ENCODE results near the gene SLC35F1.

SLC35F1 gene

GRCh38 chr6:117909638-117910037 lies 2.6 kb downstream of the SLC35F1 start:
- no peaks in the 10 kb centered on the region for H3K9me3 ChIP-seq (ENCODE audit: insufficient read depth, low read depth, low read length)
- no peaks in the 10 kb centered on the region for H3K36me3 ChIP-seq (ENCODE audit: insufficient read depth, low read length)
- H3K4me3 ChIP-seq (ENCODE audit: low read length): no peak overlapping the region
- peaks cover 11% of the 10 kb centered on the region for H3K4me1 ChIP-seq (ENCODE audit: insufficient read depth, low read length)
- no peak overlapping the region for H3K27ac ChIP-seq (ENCODE audit: low read depth, low read length)
- no peak overlapping the region for H3K9ac ChIP-seq (ENCODE audit: low read depth, low read length)
- peaks cover 48% of the 10 kb centered on the region for H3K27me3 ChIP-seq (ENCODE audit: insufficient read depth, low read length)
- WGBS: 94% methylated on average over 4 of the region's 5 CpGs

- Histone ChIP-seq H3K4me1 (ENCODE audit: insufficient read depth, low read length) (peaks cover 11% of the 10 kb centered on the region), H3K9ac (ENCODE audit: low read depth, low read length) (no peak overlapping the region), H3K4me3 (ENCODE audit: low read length) (no peak overlapping the region), H3K36me3 (ENCODE audit: insufficient read depth, low read length) (no peaks in the 10 kb centered on the region), H3K27ac (ENCODE audit: low read depth, low read length) (no peak overlapping the region), H3K9me3 (ENCODE audit: insufficient read depth, low read depth, low read length) (no peaks in the 10 kb centered on the region), H3K27me3 (ENCODE audit: insufficient read depth, low read length) (peaks cover 39% of the 10 kb centered on the region)
- 91% methylated on average over 3 of the region's 4 CpGs for WGBS
Measured at GRCh38 chr6:117910549-117910948, 3.5 kb downstream of the SLC35F1 start.

GRCh38 chr6:117911150-117911549 lies 4.1 kb downstream of the SLC35F1 start:
- WGBS: 89% methylated on average over 1 of the region's 1 CpG
- Histone ChIP-seq H3K36me3 (ENCODE audit: insufficient read depth, low read length) (no peaks in the 10 kb centered on the region), H3K27ac (ENCODE audit: low read depth, low read length) (no peak overlapping the region), H3K4me3 (ENCODE audit: low read length) (no peak overlapping the region), H3K27me3 (ENCODE audit: insufficient read depth, low read length) (peaks cover 33% of the 10 kb centered on the region), H3K9ac (ENCODE audit: low read depth, low read length) (no peak overlapping the region), H3K4me1 (ENCODE audit: insufficient read depth, low read length) (peaks cover 10% of the 10 kb centered on the region), H3K9me3 (ENCODE audit: insufficient read depth, low read depth, low read length) (no peaks in the 10 kb centered on the region)

- Histone ChIP-seq H3K4me3 (ENCODE audit: low read length) (no peak overlapping the region), H3K27me3 (ENCODE audit: insufficient read depth, low read length) (peaks cover 34% of the 10 kb centered on the region), H3K27ac (ENCODE audit: low read depth, low read length) (no peak overlapping the region), H3K9me3 (ENCODE audit: insufficient read depth, low read depth, low read length) (no peaks in the 10 kb centered on the region), H3K4me1 (ENCODE audit: insufficient read depth, low read length) (peaks cover 5% of the 10 kb centered on the region), H3K9ac (ENCODE audit: low read depth, low read length) (no peak overlapping the region), H3K36me3 (ENCODE audit: insufficient read depth, low read length) (no peaks in the 10 kb centered on the region)
- 92% methylated on average over 1 of the region's 1 CpG for WGBS
Measured at GRCh38 chr6:117911660-117912059, 4.6 kb downstream of the SLC35F1 start.

- Histone ChIP-seq H3K9me3 (ENCODE audit: insufficient read depth, low read depth, low read length) (no peaks in the 10 kb centered on the region), H3K4me3 (ENCODE audit: low read length) (no peak overlapping the region), H3K9ac (ENCODE audit: low read depth, low read length) (no peak overlapping the region), H3K27me3 (ENCODE audit: insufficient read depth, low read length) (peaks cover 37% of the 10 kb centered on the region), H3K27ac (ENCODE audit: low read depth, low read length) (no peak overlapping the region), H3K36me3 (ENCODE audit: insufficient read depth, low read length) (no peaks in the 10 kb centered on the region), H3K4me1 (ENCODE audit: insufficient read depth, low read length) (peaks cover 12% of the 10 kb centered on the region; the same call in 1 of the 2 replicates)
- 79% methylated on average over 4 of the region's 4 CpGs for WGBS
Measured at GRCh38 chr6:117915846-117916245, 8.8 kb downstream of the SLC35F1 start.

- H3K4me1 ChIP-seq (ENCODE audit: insufficient read depth, low read length): peaks cover 15% of the 10 kb centered on the region; the same call in 1 of the 2 replicates
- H3K36me3 ChIP-seq (ENCODE audit: insufficient read depth, low read length): no peaks in the 10 kb centered on the region
- H3K9ac ChIP-seq (ENCODE audit: low read depth, low read length): no peak overlapping the region
- no peak overlapping the region for H3K27ac ChIP-seq (ENCODE audit: low read depth, low read length)
- no peak overlapping the region for H3K4me3 ChIP-seq (ENCODE audit: low read length)
- no peaks in the 10 kb centered on the region for H3K9me3 ChIP-seq (ENCODE audit: insufficient read depth, low read depth, low read length)
- H3K27me3 ChIP-seq (ENCODE audit: insufficient read depth, low read length): peaks cover 43% of the 10 kb centered on the region
- WGBS: 96% methylated on average over 1 of the region's 1 CpG
Measured at GRCh38 chr6:117916483-117916882, 9.4 kb downstream of the SLC35F1 start.

GRCh38 chr6:117917176-117917575 lies 10.1 kb downstream of the SLC35F1 start:
- H3K4me1 ChIP-seq (ENCODE audit: insufficient read depth, low read length): peaks cover 15% of the 10 kb centered on the region; the same call in 1 of the 2 replicates
- no peaks in the 10 kb centered on the region for H3K9me3 ChIP-seq (ENCODE audit: insufficient read depth, low read depth, low read length)
- no peak overlapping the region for H3K27ac ChIP-seq (ENCODE audit: low read depth, low read length)
- 92% methylated on average over 2 of the region's 2 CpGs for WGBS
- H3K27me3 ChIP-seq (ENCODE audit: insufficient read depth, low read length): peaks cover 50% of the 10 kb centered on the region
- H3K9ac ChIP-seq (ENCODE audit: low read depth, low read length): no peak overlapping the region
- H3K36me3 ChIP-seq (ENCODE audit: insufficient read depth, low read length): no peaks in the 10 kb centered on the region
- no peak overlapping the region for H3K4me3 ChIP-seq (ENCODE audit: low read length)

GRCh38 chr6:117918454-117918853 lies 11.4 kb downstream of the SLC35F1 start:
- Histone ChIP-seq H3K9me3 (ENCODE audit: insufficient read depth, low read depth, low read length) (no peaks in the 10 kb centered on the region), H3K9ac (ENCODE audit: low read depth, low read length) (no peak overlapping the region), H3K4me3 (ENCODE audit: low read length) (no peak overlapping the region), H3K4me1 (ENCODE audit: insufficient read depth, low read length) (peaks cover 15% of the 10 kb centered on the region; the same call in 1 of the 2 replicates), H3K36me3 (ENCODE audit: insufficient read depth, low read length) (no peaks in the 10 kb centered on the region), H3K27me3 (ENCODE audit: insufficient read depth, low read length) (peaks cover 55% of the 10 kb centered on the region), H3K27ac (ENCODE audit: low read depth, low read length) (no peak overlapping the region)
- WGBS: 77% methylated on average over 5 of the region's 5 CpGs

- no peak overlapping the region for H3K4me3 ChIP-seq (ENCODE audit: low read length)
- H3K9me3 ChIP-seq (ENCODE audit: insufficient read depth, low read depth, low read length): no peaks in the 10 kb centered on the region
- peaks cover 15% of the 10 kb centered on the region; the same call in 1 of the 2 replicates for H3K4me1 ChIP-seq (ENCODE audit: insufficient read depth, low read length)
- H3K27me3 ChIP-seq (ENCODE audit: insufficient read depth, low read length): peaks cover 55% of the 10 kb centered on the region
- WGBS: 24% methylated on average over 7 of the region's 7 CpGs
- H3K36me3 ChIP-seq (ENCODE audit: insufficient read depth, low read length): no peaks in the 10 kb centered on the region
- no peak overlapping the region for H3K9ac ChIP-seq (ENCODE audit: low read depth, low read length)
- no peak overlapping the region; the same call in 1 of the 2 replicates for H3K27ac ChIP-seq (ENCODE audit: low read depth, low read length)
Measured at GRCh38 chr6:117919275-117919674, 12.2 kb downstream of the SLC35F1 start.

GRCh38 chr6:117919775-117920729 lies 13.0 kb downstream of the SLC35F1 start:
- 1% methylated on average over 39 of the region's 39 CpGs for WGBS
- Histone ChIP-seq H3K36me3 (ENCODE audit: insufficient read depth, low read length) (no peaks in the 10 kb centered on the region), H3K4me1 (ENCODE audit: insufficient read depth, low read length) (peaks cover 15% of the 10 kb centered on the region; the same call in 1 of the 2 replicates), H3K27me3 (ENCODE audit: insufficient read depth, low read length) (peaks cover 55% of the 10 kb centered on the region), H3K27ac (ENCODE audit: low read depth, low read length) (peak overlapping the region; percentile 85), H3K9ac (ENCODE audit: low read depth, low read length) (peak overlapping the region; percentile 69), H3K9me3 (ENCODE audit: insufficient read depth, low read depth, low read length) (no peaks in the 10 kb centered on the region), H3K4me3 (ENCODE audit: low read length) (peak overlapping the region; percentile 58)

GRCh38 chr6:117924690-117925089 lies 17.6 kb downstream of the SLC35F1 start:
- H3K4me3 ChIP-seq (ENCODE audit: low read length): no peak overlapping the region
- no peak overlapping the region for H3K27ac ChIP-seq (ENCODE audit: low read depth, low read length)
- H3K4me1 ChIP-seq (ENCODE audit: insufficient read depth, low read length): peaks cover 7% of the 10 kb centered on the region; the same call in 1 of the 2 replicates
- H3K36me3 ChIP-seq (ENCODE audit: insufficient read depth, low read length): no peaks in the 10 kb centered on the region
- WGBS: 71% methylated on average over 1 of the region's 2 CpGs
- peaks cover 11% of the 10 kb centered on the region for H3K9me3 ChIP-seq (ENCODE audit: insufficient read depth, low read depth, low read length)
- H3K27me3 ChIP-seq (ENCODE audit: insufficient read depth, low read length): peaks cover 20% of the 10 kb centered on the region
- no peak overlapping the region for H3K9ac ChIP-seq (ENCODE audit: low read depth, low read length)
